ENCODE data around the gene TMCC2.

TMCC2 gene

DNA sequence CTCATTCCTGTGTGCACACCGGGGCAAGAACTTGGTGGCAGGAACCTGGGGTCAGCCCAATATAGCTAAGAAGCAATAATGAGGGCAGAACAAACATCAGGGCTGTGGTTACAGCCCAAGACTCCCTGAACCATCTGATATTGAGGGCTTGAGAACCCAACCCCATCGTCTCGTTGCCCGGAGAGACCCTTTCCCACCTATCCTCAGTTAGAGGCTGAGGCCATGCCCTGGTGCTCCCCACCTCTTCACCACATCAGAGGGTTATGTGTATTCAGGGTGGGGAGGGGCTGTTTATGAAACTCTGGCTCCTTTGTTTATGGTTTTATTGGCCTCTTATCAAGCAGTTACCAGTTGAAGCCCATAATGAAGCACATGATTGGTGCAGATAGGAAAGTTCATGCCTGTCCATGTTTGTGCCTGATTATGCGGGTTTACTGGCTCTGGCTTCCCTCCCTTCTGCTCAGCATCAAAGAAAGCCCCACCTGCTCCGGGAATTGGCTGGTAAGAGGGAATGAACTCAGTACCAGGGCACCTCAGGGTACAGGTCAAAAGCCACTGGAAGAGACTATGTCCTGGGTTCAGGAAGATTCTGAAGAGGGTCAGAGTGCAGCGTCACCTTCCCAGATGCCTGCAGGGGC is 79.3 kb downstream of the TMCC2 start:
- DNase-seq: no peak

DNA sequence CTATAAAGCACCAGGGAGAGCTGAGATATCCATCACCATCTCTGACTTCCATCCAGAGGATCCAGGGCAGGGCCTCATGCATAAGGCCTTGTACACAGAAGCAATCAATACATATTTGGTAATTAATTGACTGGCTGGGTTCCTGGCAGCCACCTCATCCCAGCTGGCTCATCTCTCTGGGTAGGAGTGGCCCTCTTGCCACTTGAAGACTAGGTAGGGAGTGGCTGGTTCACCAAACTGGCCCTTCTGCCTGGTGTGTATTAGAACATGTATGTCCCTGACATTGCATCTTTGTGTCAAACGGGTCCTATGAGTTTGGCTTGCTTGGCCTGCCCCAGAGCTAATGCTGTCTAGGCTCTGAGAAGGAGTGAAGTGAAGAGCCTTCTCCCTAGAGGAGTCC is 82.0 kb downstream of the TMCC2 start:
- no peak for DNase-seq

DNA sequence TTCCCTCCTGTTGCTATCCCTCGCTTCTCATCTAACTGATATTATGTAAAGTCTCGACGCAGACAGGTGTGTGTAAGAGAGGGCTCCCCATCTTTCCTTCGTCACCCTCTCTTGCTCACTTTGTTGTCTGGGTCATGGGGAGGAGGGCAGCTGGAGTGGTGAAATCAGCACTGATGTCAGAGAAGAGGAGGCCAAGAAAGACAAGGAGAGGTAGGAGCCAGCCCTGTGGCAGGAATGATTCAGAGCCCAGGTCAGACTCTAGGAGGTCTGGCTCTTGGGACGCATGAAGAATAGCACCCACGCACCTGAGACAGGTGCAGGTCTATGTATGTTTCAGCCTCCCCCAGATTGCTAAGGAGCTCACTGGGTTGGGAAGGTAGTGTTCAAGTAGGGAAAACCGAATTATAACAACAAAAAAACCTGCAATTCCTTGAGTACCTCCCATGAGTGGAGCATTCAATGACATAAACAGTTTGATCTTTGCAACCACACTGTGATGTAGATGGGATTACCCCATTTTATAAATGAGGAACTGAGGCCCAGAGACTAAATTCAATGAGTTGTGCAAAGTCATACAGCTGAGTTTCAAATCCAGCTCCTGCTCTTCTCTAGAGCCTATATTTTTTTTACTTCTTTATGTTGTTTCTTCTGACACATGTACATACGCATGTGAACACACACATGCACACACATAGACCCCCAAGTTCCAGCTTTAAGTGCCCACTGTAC is 83.4 kb downstream of the TMCC2 start:
- no peak for DNase-seq

DNA sequence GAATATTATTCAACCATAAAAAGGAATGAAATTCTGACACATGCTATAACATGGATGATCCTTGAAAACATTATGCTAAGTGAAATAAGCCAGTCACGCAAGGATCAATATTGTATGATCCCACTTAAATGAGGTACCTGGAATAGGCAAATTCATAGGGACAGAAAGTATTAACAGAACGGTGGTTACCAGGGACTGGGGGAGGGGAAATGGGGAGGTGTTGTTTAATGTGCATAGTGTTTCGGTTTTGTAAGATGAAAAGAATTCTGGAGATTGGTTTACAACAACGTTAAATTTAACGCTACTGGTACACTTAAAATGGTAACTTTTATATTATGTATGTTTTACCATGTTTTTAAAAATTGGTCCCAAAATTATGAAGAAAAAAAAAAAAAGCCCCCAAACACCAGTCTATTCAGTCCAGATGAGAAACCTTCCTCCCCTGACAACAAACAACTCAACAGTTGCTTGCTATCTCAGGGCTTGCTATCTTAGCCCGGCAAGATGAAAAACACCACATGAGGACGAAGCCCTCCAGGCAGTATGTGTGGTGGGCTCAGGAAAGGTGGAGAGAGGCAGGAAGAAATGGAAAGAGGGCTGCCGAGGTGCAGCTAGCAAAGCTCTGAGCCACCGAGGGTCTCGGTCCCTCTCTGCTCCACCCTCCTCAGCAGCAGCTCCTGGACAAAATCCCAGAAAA is 85.3 kb downstream of the TMCC2 start:
- DNase-seq: no peak

DNA sequence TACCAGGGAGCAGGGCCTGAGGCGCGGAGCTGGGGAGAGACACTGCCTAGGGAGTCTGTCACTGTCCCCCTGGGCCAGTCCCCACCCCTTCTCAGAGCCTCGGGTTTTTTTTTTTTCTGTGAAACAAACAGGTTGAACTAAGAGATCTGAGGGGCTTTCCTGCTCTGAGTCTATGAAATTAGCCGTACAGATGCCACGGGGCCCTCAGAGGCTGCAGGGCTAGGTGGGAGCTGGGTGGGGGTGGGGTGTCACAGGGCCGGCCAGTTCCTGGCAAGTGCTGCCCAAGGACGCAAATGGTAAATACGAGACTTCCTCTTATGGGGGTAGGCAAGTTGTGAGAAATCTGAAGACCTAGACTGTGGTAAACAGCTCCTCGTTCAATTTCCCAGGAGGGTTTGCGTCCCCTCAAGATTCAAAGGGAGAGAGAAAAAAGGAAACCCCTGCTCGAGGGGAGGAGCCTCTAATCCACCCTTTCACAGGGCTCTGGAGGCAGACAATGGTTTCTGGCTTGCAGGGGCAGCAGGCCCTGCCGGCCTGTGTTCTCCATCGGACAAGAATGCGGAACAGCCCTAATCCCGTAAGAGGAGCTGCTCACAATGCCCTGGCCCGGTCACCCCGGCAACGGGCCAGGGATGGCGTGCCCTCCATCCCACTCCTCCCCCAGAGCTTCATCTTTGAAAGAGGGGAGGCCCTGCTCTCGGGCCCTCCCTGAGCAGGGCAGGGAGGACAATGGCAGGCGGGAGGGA is 86.0 kb downstream of the TMCC2 start:
- DNase-seq: peak; percentile 68

DNA sequence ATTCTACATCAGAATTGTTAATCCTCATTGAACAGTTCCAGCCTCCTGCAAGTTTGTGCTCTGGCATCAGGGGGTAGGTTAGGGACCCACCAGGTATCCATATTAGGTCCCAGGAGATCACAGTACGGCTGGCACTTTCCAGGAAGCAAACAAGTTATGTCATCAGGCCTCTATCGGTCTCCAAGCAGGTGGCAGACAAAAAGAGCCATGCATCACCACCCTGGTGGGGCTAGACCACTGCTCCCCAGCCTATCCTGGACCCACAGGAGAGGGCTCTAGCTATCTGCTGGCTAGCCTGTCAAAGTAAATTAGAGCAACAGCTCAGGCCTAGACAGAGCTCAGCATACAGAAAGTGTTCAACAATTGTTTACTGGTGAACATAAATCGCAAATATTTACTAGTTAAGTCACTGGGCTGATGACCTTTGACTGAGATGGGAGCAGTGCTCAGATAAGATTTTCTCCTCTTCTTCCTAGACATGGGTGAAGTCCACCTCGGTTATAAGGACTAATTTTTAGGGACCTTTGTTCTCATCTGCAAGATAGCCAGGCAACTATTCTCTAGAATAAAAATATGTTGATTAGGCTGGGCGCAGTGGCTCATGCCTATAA is 87.4 kb downstream of the TMCC2 start:
- no peak for DNase-seq

DNA sequence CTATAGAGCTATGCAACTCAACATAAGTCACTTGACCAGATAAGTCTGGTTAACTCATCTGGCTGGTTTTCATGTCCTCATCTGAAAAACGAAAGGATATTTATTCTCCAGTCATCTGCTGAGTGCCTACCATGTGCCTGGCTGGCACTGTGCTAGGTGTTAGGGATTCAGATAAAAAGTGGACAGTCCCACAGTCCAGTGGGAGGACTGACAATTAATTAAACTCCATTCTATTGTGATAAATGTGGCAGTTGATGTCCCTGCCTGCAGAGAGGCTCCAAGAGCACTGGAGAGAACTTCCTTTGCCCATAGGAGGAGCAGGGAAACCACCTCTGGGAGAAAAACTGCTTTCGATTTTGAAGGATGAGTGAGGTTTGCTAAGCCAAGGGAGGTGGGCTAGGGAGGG is 88.4 kb downstream of the TMCC2 start:
- DNase-seq: no peak

DNA sequence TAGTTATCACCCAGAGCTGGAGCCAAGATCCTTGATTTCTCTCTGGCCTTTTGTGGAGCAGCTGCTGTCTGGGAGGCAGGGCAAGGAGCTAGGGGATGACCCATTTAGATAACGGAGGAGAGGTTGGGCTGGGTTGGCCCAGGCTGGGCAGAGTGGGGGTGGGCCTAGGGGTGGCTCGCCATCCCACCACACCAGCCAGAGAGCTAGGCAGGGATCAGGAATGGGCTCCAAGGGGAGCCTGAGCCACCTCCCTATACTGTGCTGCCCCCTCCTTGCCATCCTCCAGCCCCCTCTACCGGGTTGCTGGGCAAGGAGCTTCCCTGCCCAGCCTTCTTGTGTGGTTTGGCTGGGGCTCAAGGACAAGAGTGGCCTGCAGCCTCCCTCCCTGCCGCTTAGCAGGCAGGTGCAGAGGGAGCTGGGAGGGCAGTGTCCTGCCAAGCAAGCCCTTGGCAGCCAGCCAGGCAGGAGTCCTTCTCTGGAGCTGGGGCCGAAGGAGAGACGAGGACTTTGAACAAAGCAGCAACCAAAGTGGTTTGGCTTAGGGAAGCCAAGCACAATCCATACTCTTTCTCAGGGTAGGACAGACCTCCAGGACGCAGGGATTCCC is 89.7 kb downstream of the TMCC2 start:
- peak; percentile 69 for DNase-seq

DNA sequence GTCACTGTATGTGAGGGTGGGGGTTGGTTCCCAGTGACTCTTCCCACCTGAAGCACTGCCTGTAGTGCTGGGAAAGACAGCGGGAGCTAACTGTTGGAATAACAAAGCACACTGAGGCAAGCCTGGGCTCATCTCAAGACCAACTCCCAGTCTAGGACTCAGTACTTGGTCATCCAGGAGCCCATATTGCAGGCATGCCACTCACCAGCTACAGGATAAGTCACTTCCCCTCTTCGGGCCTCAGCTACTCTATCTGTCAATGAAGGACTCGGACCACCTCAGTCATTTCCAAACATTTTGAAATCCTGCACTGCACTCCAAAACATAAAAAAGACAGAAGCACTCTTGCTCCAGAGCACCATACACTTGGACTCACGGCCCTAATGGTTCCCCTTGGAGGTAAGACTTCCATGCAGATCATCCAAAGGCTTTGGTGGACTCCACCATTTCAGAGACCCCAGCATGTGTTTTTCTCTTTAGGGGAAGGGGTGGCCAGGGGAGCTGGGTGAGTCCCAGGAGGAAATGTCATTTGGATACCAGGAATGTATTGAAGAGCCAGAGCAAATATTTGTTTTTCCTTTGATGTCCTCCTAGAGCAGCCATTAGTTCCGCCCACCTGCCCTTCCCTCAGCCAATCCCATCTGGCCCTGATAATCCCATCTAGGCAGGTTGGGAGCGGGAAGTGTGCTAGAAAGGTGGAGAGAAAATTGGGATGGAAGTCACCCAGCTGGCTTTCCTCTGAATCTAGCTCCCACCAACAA is 90.7 kb downstream of the TMCC2 start:
- no peak for DNase-seq

DNA sequence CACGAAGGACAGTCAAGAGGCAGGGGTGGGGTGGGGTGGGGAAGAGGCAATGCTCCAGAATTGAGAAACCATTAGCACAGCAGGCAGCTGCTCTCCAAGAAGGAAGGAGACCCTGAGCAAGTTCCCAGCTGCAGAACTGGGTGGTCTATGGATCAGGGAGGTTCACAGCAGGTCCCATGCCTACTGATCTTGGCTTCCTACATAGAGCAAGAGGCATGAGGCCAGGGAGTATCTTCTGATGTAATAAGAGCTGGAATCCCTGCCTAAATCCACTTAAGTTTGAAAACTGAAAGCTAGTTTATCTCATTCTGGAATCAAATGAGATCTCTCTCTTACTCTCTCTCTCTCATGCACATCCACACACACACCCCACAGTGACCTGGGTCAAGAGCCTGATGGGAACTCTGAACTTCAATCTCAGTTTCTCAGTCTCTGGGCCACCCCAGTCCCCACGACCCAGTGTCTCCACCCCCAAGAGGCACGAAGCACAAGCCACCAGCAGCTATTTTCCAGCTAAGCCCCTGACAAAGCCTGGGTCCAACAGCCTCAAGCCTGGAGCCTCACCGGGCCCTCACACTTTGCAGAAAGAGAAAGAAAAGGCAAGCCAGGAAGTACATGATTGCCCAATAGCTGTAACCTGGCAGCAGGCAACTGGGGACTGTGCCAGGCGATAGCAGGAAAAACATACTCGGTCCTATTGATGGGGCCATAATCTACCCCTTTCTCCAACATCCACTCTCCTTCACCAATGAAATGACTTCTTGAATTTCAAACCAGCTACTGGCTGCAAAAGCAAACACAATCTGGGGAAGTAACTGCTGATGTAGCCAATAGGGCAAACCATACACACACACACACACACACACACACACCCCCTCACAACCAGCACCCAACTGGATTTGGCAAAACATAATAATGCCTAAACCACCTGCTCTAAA is 91.6 kb downstream of the TMCC2 start:
- no peak for DNase-seq

DNA sequence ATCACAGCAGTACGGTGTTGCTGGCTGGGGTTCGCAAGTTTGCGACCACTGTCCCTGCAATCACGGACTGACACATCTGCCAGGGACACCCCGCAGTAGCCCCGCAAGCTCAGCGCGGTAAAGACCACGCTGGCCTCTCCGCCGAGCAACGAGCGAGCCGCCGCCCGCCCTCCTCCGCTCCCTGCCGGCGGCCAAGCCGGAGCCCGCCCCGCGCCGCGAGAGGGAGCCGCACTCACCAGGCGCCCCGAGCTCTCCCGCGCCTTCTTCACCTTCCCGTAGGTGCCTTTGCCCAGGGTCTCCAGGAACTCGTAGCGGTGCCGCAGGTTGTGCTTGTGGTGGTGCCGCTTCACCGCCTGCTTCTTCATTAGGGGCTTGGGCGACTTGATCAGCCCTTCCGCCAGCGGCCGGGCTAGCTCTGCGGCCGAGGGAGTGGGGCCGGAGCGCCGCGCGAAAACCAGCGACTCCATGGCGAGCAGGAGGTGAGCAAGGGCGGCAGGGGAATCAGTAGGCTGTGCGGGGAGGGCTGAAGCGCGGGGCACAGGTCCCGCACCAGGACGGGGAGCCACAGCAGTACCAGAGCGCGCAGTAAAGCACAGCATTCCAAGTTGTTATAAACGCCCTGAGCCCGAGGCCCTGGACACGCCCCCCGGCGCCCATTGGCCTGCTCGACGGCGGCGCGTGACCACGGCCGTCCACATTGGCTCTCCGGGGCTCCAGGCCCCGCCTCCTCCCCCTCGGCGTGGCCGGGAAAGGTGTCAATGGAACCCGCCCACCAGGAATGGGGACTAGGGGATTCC is 93.6 kb downstream of the TMCC2 start, which contains the start of gene NUAK2:
NUAK2 (minus strand) TSS at position 584 of the 797 bp plus-strand sequence; CDS start at position 467, 117 bp downstream.
- DNase-seq: peak; percentile 89

DNA sequence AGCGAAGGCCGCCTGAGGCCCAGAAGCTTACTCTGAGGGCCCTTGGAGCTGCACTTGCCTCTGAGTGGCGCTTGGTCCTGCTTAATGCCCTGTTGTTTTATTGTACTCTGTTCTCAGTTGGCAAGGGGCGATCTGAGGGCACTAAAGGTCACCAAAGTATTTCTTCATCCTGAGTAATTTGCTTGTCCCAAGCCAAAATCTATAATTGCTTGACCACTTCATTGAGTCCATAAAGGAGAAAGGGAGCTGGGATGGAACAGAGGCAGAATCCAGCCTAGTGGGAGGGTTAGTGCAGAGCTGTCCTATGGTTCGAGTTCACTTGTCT is 94.2 kb downstream of the TMCC2 start:
- DNase-seq: no peak
